Measurements from ENCODE around the gene FGGY. TPM values are rescaled to one million over a fixed set of nuclear protein-coding genes. Genes with fewer than 3 reads are reported as not detected.

The FGGY gene
- total RNA-seq, 1 donor from 2014 or later = 12.6 TPM

GRCh38 chr1:59427155-59427554, 130.3 kb downstream of the FGGY start:
- peak overlapping the region; percentile 96 for H3K27ac Mint-ChIP-seq
- DNase-seq (ENCODE audit: extremely low spot score, unreplicated experiment) = no peak
- peaks cover 7% of the 10 kb centered on the region for H3K36me3 Mint-ChIP-seq
- H3K4me1 Mint-ChIP-seq (ENCODE audit: unreplicated experiment) = peaks cover 26% of the 10 kb centered on the region
- TF ChIP-seq CTCF (conservative IDR thresholded peaks at IDR 0.05) = no peak
- peaks cover 22% of the 10 kb centered on the region for H3K9me3 Mint-ChIP-seq
- no peaks in the 10 kb centered on the region for H3K27me3 Mint-ChIP-seq
- peak overlapping the region; percentile 75 for H3K4me3 Mint-ChIP-seq

- DNase-seq (ENCODE audit: extremely low spot score, unreplicated experiment) = no peak
- no peaks in the 10 kb centered on the region for H3K27me3 Mint-ChIP-seq
- peaks cover 11% of the 10 kb centered on the region for H3K36me3 Mint-ChIP-seq
- peak overlapping the region; percentile 96 for H3K27ac Mint-ChIP-seq
- TF ChIP-seq CTCF (conservative IDR thresholded peaks at IDR 0.05) = no peak
- H3K4me3 Mint-ChIP-seq = peak overlapping the region; percentile 75
- H3K4me1 Mint-ChIP-seq (ENCODE audit: unreplicated experiment) = peaks cover 32% of the 10 kb centered on the region
- peaks cover 27% of the 10 kb centered on the region for H3K9me3 Mint-ChIP-seq
These were observed 130.9 kb downstream of the FGGY start for GRCh38 chr1:59427784-59428183.

GRCh38 chr1:59428828-59429227, 131.9 kb downstream of the FGGY start:
- Mint-ChIP-seq H3K36me3 (peaks cover 9% of the 10 kb centered on the region), H3K4me3 (no peak overlapping the region), H3K4me1 (ENCODE audit: unreplicated experiment) (peaks cover 26% of the 10 kb centered on the region), H3K27me3 (no peaks in the 10 kb centered on the region), H3K27ac (peak overlapping the region; percentile 96), H3K9me3 (peaks cover 24% of the 10 kb centered on the region)
- DNase-seq (ENCODE audit: extremely low spot score, unreplicated experiment) = no peak
- no peak for TF ChIP-seq CTCF (conservative IDR thresholded peaks at IDR 0.05)

GRCh38 chr1:59429656-59430055, 132.8 kb downstream of the FGGY start:
- H3K9me3 Mint-ChIP-seq = peaks cover 20% of the 10 kb centered on the region
- peak overlapping the region; percentile 11 for H3K27ac Mint-ChIP-seq
- H3K36me3 Mint-ChIP-seq = peaks cover 6% of the 10 kb centered on the region
- no peak for TF ChIP-seq CTCF (conservative IDR thresholded peaks at IDR 0.05)
- DNase-seq (ENCODE audit: extremely low spot score, unreplicated experiment) = no peak
- H3K4me1 Mint-ChIP-seq (ENCODE audit: unreplicated experiment) = peaks cover 25% of the 10 kb centered on the region
- no peaks in the 10 kb centered on the region for H3K27me3 Mint-ChIP-seq
- no peak overlapping the region for H3K4me3 Mint-ChIP-seq

GRCh38 chr1:59431566-59432294, 134.8 kb downstream of the FGGY start:
- no peak for DNase-seq (ENCODE audit: extremely low spot score, unreplicated experiment)
- Mint-ChIP-seq H3K27ac (no peak overlapping the region), H3K9me3 (peaks cover 19% of the 10 kb centered on the region), H3K36me3 (peaks cover 4% of the 10 kb centered on the region), H3K27me3 (no peaks in the 10 kb centered on the region), H3K4me1 (ENCODE audit: unreplicated experiment) (peaks cover 42% of the 10 kb centered on the region), H3K4me3 (no peak overlapping the region)
- no peak for TF ChIP-seq CTCF (conservative IDR thresholded peaks at IDR 0.05)

Data from type B pancreatic cell (in vitro differentiated cells).